Measurements from ENCODE around the gene RIPK1.
"Not testable (repeated sequence)": the region's sequence is repeated elsewhere in the genome, so short reads cannot be mapped to it uniquely, and the experiment has no call there.

The RIPK1 gene

DNA sequence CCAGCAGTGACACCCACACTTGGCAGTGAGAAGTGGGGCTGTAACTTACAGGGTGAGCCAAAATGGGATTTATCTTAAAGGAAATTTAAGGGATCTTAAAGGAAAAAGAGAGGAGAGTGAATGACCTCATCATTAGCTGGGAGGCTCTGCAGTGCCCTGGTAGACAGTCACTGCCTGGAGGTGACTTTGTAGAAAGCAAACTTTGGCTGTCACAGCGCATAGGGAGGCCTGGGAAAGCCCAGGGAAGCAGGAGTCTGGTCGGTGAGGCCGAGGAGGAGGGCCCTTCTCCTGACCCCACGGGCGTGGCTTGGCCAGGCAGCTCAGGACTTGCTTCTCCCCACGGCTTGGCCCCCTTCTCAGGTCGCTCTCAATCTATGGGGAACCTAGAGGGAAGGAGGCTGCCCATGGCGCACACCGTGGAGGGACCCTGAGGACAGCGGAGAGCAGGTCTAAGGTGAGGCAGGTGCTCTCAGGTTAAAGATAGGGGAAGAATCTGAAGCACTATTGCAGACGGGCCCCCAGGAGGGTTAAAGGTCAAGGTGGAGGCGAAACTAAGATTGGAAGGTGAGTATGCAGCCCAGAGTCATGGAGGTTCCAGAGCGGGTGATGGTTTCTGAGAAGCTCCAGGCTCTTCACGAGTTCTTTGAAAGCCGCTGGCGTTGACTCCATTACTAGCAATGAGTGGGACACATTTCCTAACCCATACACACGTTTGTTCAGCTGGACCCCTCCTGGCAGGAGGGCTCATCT lies 15.6 kb upstream of the RIPK1 start:
- DNase-seq (ENCODE audit: low read depth), result no peak
- TF ChIP-seq, protein P1, sequence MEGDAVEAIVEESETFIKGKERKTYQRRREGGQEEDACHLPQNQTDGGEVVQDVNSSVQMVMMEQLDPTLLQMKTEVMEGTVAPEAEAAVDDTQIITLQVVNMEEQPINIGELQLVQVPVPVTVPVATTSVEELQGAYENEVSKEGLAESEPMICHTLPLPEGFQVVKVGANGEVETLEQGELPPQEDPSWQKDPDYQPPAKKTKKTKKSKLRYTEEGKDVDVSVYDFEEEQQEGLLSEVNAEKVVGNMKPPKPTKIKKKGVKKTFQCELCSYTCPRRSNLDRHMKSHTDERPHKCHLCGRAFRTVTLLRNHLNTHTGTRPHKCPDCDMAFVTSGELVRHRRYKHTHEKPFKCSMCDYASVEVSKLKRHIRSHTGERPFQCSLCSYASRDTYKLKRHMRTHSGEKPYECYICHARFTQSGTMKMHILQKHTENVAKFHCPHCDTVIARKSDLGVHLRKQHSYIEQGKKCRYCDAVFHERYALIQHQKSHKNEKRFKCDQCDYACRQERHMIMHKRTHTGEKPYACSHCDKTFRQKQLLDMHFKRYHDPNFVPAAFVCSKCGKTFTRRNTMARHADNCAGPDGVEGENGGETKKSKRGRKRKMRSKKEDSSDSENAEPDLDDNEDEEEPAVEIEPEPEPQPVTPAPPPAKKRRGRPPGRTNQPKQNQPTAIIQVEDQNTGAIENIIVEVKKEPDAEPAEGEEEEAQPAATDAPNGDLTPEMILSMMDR (IDR thresholded peaks at IDR 0.05; ENCODE audit: insufficient read depth, low read depth, low read length, missing control alignments), result no peak
- H3K4me3 ChIP-seq (ENCODE audit: low read depth, low read length), result no peak overlapping the region

DNA sequence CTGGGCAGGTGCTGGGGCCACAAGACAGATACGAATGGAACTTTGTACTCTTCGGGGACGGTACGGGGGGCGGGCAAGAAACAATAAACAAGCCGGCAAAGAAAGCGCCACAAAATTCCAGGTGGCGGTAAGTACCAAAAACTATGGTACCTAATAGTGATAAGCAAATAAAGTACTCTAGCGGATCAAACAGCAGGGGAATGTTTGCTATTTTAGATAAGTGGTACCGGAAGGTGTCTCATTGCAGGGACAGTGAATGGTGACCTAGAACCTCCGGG lies 15.1 kb upstream of the RIPK1 start:
- H3K4me3 ChIP-seq (ENCODE audit: low read depth, low read length), result no peak overlapping the region; the same call in 1 of the 2 replicates
- DNase-seq (ENCODE audit: low read depth), result no peak
- TF ChIP-seq, protein P1 (IDR thresholded peaks at IDR 0.05; ENCODE audit: insufficient read depth, low read depth, low read length, missing control alignments), result no peak

DNA sequence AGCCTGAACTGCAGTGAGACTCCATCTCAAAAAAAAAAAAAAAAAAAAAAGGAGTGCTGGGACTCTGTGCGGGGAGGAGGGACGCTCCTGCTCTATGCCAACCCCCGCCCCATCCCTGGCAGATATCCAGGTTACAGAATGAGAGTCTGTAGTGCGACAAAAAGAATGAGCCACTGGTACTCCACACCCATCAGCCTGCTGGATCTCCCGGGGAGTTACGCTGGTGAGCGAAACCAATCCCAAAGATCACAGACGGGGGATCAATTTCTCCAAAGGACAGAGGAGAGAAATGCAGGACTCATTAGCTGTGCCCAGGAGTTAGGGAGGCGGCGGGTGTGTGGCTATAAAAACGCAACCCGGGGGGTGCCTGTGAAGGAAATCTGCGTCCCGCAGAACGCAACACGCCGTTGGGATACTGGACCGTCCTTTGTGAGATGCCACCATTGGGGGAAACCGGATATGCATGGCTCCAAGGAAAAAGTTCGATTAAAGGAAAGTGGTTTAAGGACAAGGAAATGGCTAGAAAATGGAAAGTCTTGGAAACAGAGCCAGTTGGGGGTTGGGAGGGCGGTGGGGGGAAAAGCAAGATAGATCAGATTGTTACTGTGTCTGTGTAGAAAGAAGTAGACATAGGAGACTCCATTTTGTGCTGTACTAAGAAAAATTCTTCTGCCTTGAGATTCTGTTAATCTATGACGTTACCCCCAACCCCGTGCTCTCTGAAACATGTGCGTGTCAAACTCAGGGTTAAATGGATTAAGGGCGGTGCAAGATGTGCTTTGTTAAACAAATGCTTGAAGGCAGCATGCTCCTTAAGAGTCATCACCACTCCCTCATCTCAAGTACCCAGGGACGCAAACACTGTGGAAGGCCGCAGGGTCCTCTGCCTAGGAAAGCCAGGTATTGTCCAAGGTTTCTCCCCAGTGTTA lies 13.8 kb upstream of the RIPK1 start:
- H3K4me3 ChIP-seq (ENCODE audit: low read depth, low read length); DNase-seq (ENCODE audit: low read depth): not testable (repeated sequence)

DNA sequence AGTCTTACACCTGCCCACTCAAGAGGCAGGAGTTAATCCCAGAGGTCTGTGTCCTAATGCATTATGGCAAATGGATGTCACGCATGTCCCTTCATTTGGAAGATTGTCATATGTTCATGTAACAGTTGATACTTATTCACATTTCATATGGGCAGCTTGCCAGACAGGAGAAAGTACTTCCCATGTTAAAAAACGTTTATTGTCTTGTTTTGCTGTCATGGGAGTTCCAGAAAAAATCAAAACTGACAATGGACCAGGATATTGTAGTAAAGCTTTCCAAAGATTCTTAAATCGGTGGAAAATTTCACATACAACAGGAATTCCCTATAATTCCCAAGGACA lies 13.2 kb upstream of the RIPK1 start:
- not testable (repeated sequence) for DNase-seq (ENCODE audit: low read depth); H3K4me3 ChIP-seq (ENCODE audit: low read depth, low read length)

DNA sequence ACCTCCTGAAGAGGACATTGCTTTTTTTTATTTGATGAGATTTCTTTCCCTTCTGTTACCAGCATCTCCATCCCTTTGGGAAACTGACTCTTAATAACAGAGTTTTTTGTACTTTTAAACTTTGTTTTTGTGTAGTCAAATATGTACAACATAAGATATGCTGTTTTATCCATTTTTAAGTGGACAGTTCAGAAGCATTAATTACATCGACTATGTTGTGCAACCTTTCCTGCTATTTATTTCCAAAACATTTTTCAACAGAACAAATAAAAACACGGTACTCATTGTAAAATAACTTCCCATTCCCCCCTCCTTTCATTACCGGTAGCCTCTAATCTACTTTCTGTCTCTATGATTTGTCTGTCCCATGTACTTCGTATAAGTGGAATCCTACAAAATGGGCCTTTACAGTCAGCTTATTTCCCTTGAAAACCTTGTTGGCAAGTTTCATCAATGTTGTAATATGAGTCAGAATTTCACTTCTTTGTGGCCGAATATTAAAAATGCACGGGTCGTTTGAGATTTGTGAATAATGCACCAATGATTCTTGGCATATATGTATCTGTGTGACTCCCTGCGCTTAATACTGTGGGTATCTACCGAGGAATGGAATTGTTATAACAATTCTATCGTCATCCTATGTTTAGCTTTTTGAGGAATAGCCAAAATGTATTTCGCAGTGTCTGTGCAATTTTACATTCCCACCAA lies 11.1 kb upstream of the RIPK1 start:
- H3K4me3 ChIP-seq (ENCODE audit: low read depth, low read length), result no peak overlapping the region
- no peak for DNase-seq (ENCODE audit: low read depth)
- TF ChIP-seq, protein P1 (IDR thresholded peaks at IDR 0.05; ENCODE audit: insufficient read depth, low read depth, low read length, missing control alignments), result no peak

DNA sequence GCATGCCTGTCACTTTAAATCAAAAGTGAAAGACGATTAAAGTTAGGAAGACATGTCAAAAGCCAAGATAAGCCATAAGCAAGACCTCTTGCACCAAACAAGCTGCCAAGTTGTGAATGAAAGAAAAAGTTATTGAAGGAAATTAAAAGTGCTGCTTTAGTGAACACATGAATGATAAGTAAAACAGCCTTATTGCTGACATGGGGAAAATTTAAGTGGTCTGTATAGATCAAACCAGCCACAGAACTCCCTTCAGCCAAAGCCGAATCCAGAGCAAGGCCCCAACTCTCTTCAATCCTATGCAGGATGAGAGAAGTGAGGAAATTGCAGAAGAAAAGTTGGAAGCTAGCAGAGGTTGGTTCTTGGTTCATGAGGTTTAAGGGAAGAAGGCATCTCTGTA lies 9.3 kb upstream of the RIPK1 start:
- TF ChIP-seq, protein P1 (IDR thresholded peaks at IDR 0.05; ENCODE audit: insufficient read depth, low read depth, low read length, missing control alignments), result no peak
- no peak overlapping the region for H3K4me3 ChIP-seq (ENCODE audit: low read depth, low read length)
- DNase-seq (ENCODE audit: low read depth), result no peak

DNA sequence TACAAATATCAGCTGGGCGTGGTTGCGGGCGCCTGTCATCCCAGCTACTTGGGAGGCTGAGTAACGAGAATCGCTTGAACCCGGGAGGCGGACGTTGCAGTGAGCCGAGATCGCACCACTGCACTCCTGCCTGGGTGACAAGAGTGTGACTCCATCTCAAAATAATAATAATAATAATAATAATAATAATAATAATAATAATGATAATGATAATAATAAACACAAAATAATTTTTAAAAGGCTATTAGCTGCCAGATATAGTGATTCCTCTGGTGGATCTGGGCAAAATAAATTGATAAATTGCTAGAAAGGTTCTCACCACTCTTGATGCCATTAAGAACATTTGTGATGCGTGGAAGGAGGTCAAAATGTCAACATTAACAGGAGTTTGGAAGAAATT lies 8.2 kb upstream of the RIPK1 start:
- not testable (repeated sequence) for H3K4me3 ChIP-seq (ENCODE audit: low read depth, low read length); DNase-seq (ENCODE audit: low read depth)

DNA sequence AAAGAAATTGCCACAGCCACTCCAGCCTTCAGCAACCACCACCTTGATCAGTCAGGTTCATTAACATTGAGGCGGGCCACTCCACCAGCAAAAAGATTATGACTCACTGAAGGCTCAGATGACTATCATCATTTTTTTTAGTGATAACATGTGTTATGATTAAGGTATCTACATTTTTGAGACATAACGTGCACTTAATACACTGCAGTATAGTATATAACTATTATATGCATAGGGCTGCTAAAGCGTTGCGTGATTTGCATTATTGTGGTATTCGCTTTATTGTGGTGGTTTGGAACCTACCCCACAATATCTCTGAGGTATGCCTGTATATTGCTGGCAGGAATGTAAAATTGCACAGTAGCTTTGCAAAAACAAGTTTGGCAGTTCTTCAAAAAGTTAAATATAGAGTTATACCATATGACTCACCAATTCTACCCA lies 6.8 kb upstream of the RIPK1 start:
- TF ChIP-seq, protein P1 (IDR thresholded peaks at IDR 0.05; ENCODE audit: insufficient read depth, low read depth, low read length, missing control alignments), result no peak
- no peak overlapping the region for H3K4me3 ChIP-seq (ENCODE audit: low read depth, low read length)
- DNase-seq (ENCODE audit: low read depth), result no peak

DNA sequence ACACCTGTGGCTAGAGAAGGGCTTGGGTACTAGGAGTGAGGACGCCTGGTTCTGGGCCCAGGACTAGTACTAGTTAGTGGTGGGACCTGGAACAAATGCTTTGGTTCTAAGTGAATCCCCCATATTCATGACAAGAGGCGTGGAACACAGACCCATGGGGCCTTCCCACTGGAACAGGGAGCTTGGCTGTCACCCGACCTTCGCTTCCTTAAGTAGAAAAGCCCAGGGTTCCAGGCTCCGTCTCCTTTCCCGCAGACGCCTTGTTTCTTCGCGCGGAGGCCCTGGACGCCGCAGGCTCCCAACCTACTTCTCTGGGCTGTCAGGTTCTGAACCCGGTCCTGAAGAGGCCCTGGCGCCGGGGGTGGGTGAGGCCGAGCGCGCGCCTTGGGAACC lies 5.0 kb upstream of the RIPK1 start:
- DNase-seq (ENCODE audit: low read depth), result not testable (repeated sequence)
- H3K4me3 ChIP-seq (ENCODE audit: low read depth, low read length), result peak overlapping the region; percentile 58; the same call in 1 of the 2 replicates

Data from GM12865 (cell line).